DMS153 (cell line): Measurements from ENCODE around the gene MS4A15.
"Not testable (repeated sequence)": the region's sequence is repeated elsewhere in the genome, so short reads cannot be mapped to it uniquely, and the experiment has no call there.

ENCODE experiments used
- DNase-seq: peaks from one replicate; lab custom pipeline; 2025; lab: John Stamatoyannopoulos, UW

MS4A15 gene

GRCh38 chr11:60754887-60755286, 1.8 kb upstream of the MS4A15 start:
- no peak for DNase-seq

DNA sequence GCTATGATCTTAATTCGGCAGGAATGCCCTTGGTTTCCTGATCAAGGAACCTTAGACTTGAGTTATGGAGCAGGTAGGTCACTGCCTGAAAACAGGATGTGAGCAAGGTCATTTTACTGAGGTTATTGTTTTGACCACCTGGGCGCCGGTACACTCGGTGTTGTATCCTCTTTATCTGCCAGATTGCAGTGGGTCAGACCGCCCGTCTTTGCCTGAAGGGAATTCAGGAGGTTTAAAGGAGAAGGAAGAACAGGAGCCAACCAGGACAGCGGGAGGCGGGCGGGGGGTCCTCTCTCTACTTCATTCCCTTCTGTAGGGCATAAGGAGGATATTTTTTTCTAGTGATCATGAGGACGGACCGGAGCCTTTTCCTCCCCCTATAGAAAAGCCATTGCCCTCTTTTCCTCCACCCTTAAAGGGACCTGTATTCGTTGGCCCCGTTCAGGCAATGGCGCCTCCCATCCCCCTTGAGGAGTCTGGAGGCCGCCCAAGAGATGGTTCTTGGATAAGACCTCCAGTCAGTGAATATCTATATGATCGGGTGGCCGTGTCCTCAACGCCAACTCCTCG, 649 bp downstream of the MS4A15 start:
- no peak for DNase-seq

- not testable (repeated sequence) for DNase-seq
Observed at GRCh38 chr11:60758671-60759070, 2.0 kb downstream of the MS4A15 start.

GRCh38 chr11:60759438-60760225, 3.0 kb downstream of the MS4A15 start:
- DNase-seq = not testable (repeated sequence)

DNA sequence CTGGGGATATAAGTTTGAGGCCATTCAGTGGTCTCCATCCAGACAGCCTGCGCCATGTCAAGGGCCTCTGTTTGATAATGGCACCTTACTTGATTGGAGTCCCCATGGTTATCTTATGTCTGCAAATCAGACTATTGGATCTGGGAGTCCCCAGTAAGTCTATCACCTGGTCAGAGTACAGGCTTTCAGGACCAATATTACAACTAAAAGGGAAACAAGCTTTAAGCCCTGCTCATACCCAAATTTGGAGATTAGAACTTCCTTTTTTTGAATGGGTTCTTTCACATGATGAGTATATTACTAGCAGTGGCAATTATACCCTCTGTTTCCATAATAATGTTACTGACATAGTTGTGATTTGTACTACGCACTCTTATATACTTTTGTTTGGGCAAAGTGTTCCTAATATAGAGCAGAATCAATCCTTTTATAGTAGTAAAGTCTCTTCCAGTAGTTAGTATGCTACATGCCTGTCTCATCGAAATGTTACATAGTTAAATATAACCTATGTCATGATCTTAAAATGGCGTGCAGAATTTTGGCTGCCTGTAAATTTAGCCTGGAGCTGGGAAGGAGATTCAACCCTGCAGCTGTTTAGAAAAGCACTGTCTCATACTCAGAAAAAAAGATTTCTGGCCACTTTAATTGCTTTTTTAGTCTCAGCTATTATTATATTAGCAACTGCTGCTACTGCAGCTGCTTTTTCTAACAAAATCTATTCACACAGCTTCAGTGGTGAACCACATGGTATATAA, 4.9 kb downstream of the MS4A15 start:
- DNase-seq = no peak

DNA sequence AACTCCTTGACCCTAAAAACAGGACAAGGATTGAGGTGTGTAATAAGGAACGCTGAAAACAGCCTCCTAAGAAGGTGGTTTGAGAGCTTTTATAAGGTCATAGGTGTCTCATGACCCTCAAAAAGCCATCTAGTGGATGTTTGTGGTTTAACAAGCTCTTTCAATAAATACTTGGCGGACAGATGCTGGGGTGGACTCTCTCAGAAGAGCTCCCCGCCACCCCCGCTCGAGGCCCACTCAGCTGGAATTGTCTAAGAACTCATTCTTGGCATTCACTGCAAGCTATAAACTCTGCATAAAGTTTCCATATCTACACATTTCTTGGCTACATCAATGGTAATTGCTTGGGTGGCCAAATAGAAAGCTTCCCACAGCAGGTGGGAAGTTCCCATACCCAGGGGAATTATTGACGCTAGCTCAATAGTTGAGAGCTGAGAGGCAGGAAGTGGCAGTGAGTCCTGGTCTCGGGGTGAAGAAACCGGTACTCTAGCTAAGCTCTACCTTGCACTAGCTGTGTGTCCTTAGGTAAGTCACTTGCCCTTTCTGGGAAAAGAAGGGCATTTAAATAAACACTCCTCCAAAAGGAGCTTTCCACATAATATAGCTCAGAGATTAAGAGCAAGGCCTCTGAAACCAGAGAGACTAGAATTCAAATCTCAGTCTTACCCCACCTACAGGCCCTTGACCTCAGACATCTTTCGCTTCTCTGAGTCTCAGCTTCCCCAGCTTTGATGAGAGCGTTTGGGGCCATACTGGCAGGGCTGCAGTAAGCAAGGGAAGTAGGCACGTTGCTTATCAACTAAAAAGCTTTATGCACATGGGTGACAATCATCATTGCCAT, 6.4 kb downstream of the MS4A15 start:
- DNase-seq = peak; percentile 86

DNA sequence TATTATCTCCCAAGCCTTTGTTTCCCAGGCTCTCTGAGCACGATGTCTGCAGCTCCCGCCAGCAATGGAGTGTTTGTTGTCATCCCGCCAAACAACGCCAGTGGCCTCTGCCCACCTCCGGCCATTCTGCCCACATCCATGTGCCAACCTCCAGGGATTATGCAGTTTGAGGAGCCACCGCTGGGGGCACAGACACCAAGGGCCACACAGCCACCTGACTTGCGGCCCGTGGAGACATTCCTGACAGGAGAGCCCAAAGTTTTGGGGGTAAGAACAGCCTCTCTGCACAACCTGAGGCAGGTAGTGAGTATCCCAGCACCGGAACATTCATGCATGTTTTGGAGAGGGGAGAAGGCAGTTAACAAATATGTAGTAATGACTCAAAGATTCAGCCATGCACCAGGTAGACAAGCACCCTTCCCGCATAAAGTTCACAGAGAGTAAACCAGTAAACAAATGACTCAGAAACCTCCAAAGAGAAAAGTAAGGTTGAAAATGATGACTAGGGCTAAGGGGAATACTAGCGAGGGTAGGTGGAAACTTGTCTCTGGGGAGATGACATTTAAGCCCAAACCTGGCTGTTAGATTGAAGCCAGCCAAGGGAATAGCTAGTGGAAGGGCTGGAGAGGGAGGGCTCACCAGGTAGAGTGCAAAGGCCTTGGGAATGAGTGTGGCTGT, 7.2 kb downstream of the MS4A15 start:
- DNase-seq = no peak

DNA sequence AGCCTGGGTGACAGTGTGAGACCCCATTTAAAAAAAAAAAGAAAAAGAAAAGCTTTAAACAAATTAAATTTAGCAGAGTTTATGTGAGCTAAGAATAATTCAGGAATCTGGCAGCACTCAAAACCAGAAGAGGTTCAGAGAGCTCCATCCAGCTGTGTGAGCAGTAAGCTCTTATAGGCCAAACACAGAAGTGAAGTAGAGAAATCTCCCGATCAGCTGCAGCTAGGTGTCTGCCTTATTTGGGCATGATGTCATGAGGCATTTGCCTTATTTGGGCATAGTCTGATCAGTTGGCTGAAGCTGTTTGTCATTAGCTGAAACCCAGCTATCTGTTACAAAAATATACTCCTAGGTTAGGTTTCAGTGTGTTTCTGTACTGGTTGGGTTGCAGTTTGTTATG, 8.2 kb downstream of the MS4A15 start:
- peak; percentile 12 for DNase-seq

- DNase-seq = no peak
Observed at GRCh38 chr11:60765355-60765754, 8.7 kb downstream of the MS4A15 start.

DNA sequence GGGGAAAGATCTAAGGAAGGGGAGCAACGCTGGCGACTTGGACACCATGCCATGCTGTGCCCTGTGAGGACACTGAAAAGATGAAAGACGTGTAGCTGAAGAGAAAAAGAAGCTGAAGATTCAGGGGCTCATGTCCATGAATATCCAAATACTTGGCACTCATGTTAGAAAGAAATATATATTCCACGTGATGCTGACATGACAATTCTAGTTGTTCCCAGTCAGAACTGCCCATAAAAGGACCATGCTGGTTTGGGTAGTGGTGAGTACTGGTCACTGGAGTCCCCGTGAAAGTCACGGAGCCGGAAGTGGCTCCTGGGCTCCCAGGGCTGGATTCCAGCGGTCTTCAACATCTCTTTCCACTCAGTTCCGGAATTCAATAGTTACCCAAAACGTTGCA, 9.9 kb downstream of the MS4A15 start:
- DNase-seq = no peak

DNA sequence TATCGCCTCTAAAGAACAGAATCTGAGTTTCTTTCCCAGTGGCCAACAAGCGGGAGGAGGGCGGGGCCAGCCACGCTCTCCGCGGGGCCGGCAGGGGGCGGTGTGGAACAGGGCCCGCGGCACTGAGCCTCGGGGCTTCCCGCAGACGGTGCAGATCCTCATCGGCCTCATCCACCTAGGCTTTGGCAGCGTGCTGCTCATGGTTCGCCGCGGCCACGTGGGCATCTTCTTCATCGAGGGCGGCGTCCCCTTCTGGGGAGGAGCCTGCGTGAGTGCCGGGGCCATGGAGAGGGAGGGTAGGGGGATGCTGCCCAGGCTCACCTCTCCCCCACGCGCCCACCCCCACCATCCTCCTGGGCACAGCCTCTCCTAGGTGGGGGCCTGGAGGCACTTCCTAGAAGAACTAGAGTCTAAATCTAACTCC, 10.7 kb downstream of the MS4A15 start:
- no peak for DNase-seq

DNA sequence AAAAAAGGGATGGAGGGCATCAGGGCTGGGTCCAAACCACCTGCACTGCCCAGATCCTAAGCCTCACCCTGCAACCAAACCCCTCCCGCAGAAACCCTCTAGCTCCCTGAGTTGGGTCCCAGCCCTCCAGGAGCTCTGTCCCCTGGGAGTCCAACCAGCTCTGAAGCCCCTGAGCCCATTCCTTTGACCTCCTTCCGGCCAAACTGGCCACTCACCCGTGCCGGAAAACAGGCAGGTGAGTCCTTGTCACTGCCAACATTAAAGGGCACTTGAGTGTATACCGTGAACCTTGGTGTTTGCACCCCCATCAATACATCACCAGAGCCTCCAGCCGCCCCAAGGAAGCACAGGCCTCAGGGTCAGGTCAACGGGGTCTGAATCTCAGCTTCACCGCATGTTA, 11.5 kb downstream of the MS4A15 start:
- DNase-seq = no peak

GRCh38 chr11:60769273-60769672, 12.6 kb downstream of the MS4A15 start:
- no peak for DNase-seq

DNA sequence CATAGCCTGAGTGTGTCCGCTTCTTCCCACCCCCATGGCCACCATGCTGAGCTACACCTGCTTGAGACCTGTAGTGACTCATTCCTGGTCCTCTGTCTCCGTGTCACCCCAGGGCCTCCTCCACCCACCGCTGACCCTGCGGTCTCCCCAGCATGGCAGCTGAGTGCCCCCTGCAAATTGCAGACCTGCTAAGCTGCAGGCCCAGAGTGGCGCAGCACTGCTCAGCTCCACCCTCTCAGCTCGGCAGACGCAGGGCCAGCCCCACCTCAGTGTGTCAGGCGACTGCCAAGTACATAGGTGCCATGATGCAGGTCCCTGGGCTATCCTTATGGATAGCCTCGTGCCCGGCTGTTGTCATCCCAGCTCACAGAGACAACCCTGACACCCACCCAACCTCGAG, 13.1 kb downstream of the MS4A15 start:
- DNase-seq = no peak

DNA sequence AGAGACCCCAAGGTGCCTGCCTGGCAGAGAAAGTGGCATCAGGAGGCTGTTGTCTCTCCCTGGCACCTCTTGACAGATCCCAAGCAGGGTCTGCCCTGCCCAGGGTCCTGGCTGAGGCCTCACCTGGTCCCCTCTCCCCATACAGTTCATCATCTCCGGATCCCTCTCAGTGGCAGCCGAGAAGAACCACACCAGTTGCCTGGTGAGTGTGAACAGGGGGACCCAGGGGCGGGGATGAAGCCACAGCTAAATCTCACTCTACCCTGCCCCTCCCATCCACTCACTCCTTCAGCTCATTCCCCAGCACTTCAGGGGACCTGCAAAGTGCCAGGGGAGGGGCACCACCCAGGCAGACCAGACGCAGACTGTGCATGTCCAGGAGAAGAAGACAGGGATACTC, 14.5 kb downstream of the MS4A15 start:
- no peak for DNase-seq

- no peak for DNase-seq
Observed at GRCh38 chr11:60771879-60772525, 15.3 kb downstream of the MS4A15 start.

GRCh38 chr11:60772666-60773065, 16.0 kb downstream of the MS4A15 start:
- DNase-seq = no peak

GRCh38 chr11:60774726-60775125, 18.1 kb downstream of the MS4A15 start:
- no peak for DNase-seq

GRCh38 chr11:60775420-60775961, 18.8 kb downstream of the MS4A15 start:
- peak; percentile 87 for DNase-seq

GRCh38 chr11:60776167-60776566, 19.5 kb downstream of the MS4A15 start:
- DNase-seq = no peak

DNA sequence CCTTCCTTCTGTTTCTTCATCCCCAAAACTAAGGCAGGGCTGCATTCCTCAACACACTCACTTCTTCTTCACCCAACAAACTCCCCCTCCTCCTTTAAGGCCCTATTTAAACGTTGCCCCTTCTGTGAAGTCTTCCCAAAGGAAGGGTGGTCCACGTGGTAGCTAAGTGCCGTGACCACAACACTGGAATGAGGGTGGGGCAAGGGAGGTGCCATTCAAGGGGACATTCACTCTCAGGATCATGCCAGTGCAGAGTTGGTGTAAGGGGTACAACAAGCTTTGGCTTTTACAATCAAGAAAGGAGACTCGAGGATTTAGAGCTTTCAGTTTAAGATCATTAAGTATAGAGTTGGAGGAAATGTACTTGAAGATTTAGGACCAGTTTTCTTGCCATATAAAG, 20.4 kb downstream of the MS4A15 start:
- no peak for DNase-seq
